ENCODE measurements around the gene SLC5A10. TPM values are rescaled to one million over a fixed set of nuclear protein-coding genes. Genes with fewer than 3 reads are reported as not detected.

Gene SLC5A10
- total RNA-seq, 1 experiment from 2014 or later: not detected

- Histone ChIP-seq H3K4me3 (ENCODE audit: low read depth in 2 of 2, low read length in 2 of 2) (no peak overlapping the region), H3K9me3 (ENCODE audit: control insufficient read depth, insufficient read depth, low read depth, low read length) (no peaks in the 10 kb centered on the region), H3K4me1 (ENCODE audit: control insufficient read depth, insufficient read depth, low read length) (no peaks in the 10 kb centered on the region), H3K27ac (ENCODE audit: low read length) (no peak overlapping the region), H3K27me3 (ENCODE audit: control insufficient read depth, insufficient read depth, low read length) (no peaks in the 10 kb centered on the region), H3K36me3 (ENCODE audit: control insufficient read depth, insufficient read depth, low read length) (no peaks in the 10 kb centered on the region)
- no peak for DNase-seq (ENCODE audit: low read depth, low spot score)
- POLR2A ChIA-PET: no interaction called here
- intact Hi-C loops (cut with micrococcal nuclease; ENCODE audit: unreplicated experiment): no loop called here
- ATAC-seq: no peak
- in situ Hi-C loops (cut with HindIII; ENCODE audit: low pct_unique_long_range_greater_than_20kb, low sequenced_read_pairs): no loop called here
- CTCF ChIA-PET: interaction anchor here (1.1 kb wide), 1 partner anchor 13 kb away, joined by 3 read pairs; no protein-coding TSS in a partner anchor
- BruUV-seq (replicated peaks): no TSS peak
- no peak for TF ChIP-seq TCF7L2 (IDR thresholded peaks at IDR 0.05; ENCODE audit: low read depth, low read length)
- TF ChIP-seq SIN3A (IDR thresholded peaks at IDR 0.05; ENCODE audit: borderline replicate concordance, insufficient read depth, low read depth, low read length): no peak
- TF ChIP-seq POLR2AphosphoS5 (IDR thresholded peaks at IDR 0.05; ENCODE audit: low read depth, low read length): no peak
- no peak for TF ChIP-seq REST (IDR thresholded peaks at IDR 0.05; ENCODE audit: insufficient read depth in 1 of 2, low read depth in 2 of 2, low read length in 1 of 2)
- TF ChIP-seq, protein P1, sequence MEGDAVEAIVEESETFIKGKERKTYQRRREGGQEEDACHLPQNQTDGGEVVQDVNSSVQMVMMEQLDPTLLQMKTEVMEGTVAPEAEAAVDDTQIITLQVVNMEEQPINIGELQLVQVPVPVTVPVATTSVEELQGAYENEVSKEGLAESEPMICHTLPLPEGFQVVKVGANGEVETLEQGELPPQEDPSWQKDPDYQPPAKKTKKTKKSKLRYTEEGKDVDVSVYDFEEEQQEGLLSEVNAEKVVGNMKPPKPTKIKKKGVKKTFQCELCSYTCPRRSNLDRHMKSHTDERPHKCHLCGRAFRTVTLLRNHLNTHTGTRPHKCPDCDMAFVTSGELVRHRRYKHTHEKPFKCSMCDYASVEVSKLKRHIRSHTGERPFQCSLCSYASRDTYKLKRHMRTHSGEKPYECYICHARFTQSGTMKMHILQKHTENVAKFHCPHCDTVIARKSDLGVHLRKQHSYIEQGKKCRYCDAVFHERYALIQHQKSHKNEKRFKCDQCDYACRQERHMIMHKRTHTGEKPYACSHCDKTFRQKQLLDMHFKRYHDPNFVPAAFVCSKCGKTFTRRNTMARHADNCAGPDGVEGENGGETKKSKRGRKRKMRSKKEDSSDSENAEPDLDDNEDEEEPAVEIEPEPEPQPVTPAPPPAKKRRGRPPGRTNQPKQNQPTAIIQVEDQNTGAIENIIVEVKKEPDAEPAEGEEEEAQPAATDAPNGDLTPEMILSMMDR (IDR thresholded peaks at IDR 0.05): no peak
Observed at GRCh38 chr17:18949566-18949965, 2.4 kb upstream of the SLC5A10 start.

DNA sequence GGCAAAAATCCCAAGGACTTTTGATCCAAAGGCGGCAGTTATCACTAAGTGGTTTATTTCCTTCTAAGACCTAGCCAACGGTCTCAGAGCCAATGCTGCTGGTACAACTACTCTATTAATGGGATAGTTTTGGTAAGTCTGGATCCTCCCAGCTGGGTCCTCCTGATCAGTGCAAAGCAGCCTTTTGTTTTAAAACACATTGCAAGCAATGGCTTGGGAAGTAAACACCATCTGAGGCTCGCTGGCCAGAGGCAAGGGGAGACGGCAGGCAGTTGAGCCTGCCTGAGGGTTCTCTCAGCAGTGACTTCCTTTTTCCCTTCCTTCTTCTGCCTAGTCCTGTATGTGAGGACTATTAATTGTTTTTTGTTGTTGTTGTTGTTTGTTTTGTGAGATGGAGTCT, 1.6 kb upstream of the SLC5A10 start:
- in situ Hi-C loops (cut with HindIII; ENCODE audit: low pct_unique_long_range_greater_than_20kb, low sequenced_read_pairs): no loop called here
- intact Hi-C loops (cut with micrococcal nuclease; ENCODE audit: unreplicated experiment): no loop called here
- CTCF ChIA-PET: no interaction called here
- POLR2A ChIA-PET: no interaction called here
- Histone ChIP-seq H3K27me3 (ENCODE audit: control insufficient read depth, insufficient read depth, low read length) (no peaks in the 10 kb centered on the region), H3K36me3 (ENCODE audit: control insufficient read depth, insufficient read depth, low read length) (no peaks in the 10 kb centered on the region), H3K27ac (ENCODE audit: low read length) (no peak overlapping the region), H3K4me1 (ENCODE audit: control insufficient read depth, insufficient read depth, low read length) (no peaks in the 10 kb centered on the region), H3K4me3 (ENCODE audit: low read depth in 2 of 2, low read length in 2 of 2) (no peak overlapping the region), H3K9me3 (ENCODE audit: control insufficient read depth, insufficient read depth, low read depth, low read length) (no peaks in the 10 kb centered on the region)
- ATAC-seq: no peak
- TF ChIP-seq SIN3A (IDR thresholded peaks at IDR 0.05; ENCODE audit: borderline replicate concordance, insufficient read depth, low read depth, low read length): no peak
- no TSS peak for BruUV-seq (replicated peaks)
- no peak for DNase-seq (ENCODE audit: low read depth, low spot score)

GRCh38 chr17:18950944-18951905, 740 bp upstream of the SLC5A10 start:
- no peak for DNase-seq (ENCODE audit: low read depth, low spot score)
- Histone ChIP-seq H3K36me3 (ENCODE audit: control insufficient read depth, insufficient read depth, low read length) (no peaks in the 10 kb centered on the region), H3K4me3 (ENCODE audit: low read depth in 2 of 2, low read length in 2 of 2) (no peak overlapping the region), H3K27ac (ENCODE audit: low read length) (no peak overlapping the region), H3K9me3 (ENCODE audit: control insufficient read depth, insufficient read depth, low read depth, low read length) (no peaks in the 10 kb centered on the region), H3K4me1 (ENCODE audit: control insufficient read depth, insufficient read depth, low read length) (no peaks in the 10 kb centered on the region), H3K27me3 (ENCODE audit: control insufficient read depth, insufficient read depth, low read length) (no peaks in the 10 kb centered on the region)
- POLR2A ChIA-PET: no interaction called here
- in situ Hi-C loops (cut with HindIII; ENCODE audit: low pct_unique_long_range_greater_than_20kb, low sequenced_read_pairs) (no loop called here), intact Hi-C loops (cut with micrococcal nuclease; ENCODE audit: unreplicated experiment) (no loop called here)
- CTCF ChIA-PET: interaction anchor here (1.6 kb wide), 1 partner anchor 10 kb away, joined by 5 read pairs; no protein-coding TSS in a partner anchor
- no peak for ATAC-seq
- no peak for TF ChIP-seq SIN3A (IDR thresholded peaks at IDR 0.05; ENCODE audit: borderline replicate concordance, insufficient read depth, low read depth, low read length)
- no peak for TF ChIP-seq POLR2AphosphoS5 (IDR thresholded peaks at IDR 0.05; ENCODE audit: low read depth, low read length)
- TF ChIP-seq TCF7L2 (IDR thresholded peaks at IDR 0.05; ENCODE audit: low read depth, low read length): no peak
- no peak for TF ChIP-seq REST (IDR thresholded peaks at IDR 0.05; ENCODE audit: insufficient read depth in 1 of 2, low read depth in 2 of 2, low read length in 1 of 2)
- TF ChIP-seq, protein P1 (IDR thresholded peaks at IDR 0.05): no peak
- BruUV-seq (replicated peaks): no TSS peak

Measured in Panc1 (cell line).